ENCODE data around the gene ZNF35.

Gene ZNF35

DNA sequence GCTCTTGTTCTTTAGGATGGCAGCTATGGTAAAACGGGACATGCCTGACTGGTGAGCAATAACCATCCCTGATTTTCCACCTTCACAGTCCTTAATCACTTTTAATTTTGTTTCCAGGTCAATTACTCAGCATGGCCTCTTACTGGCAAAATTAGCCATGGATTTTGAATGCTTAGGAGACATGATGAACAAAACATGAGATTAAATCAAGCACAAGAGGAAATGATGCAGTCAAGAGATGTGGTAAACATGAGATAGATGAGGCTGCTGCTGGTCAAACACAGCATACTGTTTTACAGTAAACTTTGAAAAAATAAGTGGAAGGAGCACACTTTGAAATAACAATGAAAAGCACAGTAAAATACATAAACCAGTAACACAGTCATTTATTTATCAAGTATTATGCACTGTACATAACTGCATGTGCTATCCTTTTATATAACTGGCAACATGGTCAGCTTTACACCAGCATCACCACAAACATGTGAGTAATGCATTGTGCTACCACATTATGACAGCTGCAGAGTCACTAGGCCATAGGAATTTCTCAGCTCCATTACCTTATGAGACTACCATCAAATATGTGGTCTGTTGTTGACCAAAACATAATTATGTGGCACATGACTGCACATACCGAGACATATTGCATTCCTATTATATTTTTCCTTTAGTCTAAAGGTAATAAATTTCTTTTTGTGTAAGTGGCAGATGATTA lies 33.8 kb downstream of the ZNF35 start:
- FAIRE-seq = peak; percentile 67
- no peak for DNase-seq (ENCODE audit: insufficient read length, low spot score)

DNA sequence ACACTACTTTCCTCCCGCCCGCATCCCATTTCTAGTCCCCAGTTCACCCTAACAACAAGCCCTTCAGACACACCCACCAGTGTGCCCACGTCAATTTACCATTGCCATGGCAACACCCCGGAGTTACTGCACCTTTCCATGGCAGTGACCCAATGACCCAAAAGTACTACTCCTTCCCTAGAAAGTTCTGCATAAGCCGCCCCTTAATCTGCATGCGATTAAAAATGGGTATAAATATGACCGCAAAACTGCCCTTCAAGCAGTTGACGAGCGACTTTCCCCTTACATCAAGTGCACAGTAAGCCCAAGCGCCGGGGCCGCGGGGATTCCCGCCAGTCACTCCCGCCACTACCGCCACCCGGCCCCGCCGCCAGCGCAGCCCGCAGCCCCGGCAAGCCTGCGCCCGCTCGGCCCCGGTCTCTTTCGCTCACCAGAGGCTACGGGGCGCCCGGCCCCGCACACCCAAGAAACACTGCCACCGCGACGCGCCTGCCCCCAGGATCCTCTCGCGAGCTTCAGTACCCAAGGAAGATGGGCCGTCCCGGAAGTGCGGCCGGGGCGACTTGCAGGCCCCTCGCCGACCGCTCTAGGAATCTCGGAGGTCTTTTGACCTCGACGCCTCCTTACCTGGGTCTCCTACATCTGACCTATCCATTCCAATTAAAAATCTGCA lies 36.7 kb downstream of the ZNF35 start:
- no peak for FAIRE-seq

DNA sequence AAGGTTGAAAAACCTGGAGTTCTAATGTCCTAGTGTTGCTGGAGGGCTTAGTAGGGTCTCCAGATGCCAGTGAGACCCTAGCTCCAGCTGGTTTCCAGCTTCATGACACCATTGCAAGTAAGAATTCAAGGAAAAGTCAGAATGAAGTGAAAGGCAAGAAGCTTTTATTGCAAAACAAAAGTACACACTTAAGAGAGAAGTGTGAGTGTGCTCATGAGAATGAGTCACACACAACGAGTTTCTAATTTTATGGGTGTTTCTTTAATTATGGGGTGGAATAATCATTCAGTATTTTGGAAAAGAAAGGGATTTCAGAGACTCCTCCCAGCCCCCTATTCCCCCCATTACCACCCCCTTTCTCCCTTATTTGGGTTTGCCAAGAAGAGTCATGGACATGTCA lies 39.4 kb downstream of the ZNF35 start:
- no peak for DNase-seq (ENCODE audit: insufficient read length, low spot score)
- FAIRE-seq = no peak

More for the DNA sequence above, 36.7 kb downstream of the ZNF35 start:
- DNase-seq (ENCODE audit: insufficient read length, low spot score) = peak; percentile 41
